Left lung (tissue), 10 donors: ENCODE data around the gene OASL. TPM values are rescaled to one million over a fixed set of nuclear protein-coding genes. Genes with fewer than 3 reads are reported as not detected.
"Not testable (repeated sequence)": the region's sequence is repeated elsewhere in the genome, so short reads cannot be mapped to it uniquely, and the experiment has no call there.

Experiments
- ATAC-seq: fragments of 200-7000 bp; cut with Tn5 transposase; one replicate; pipeline ENCODE4 v1.9.1; 2020; ENCODE audit warnings: moderate library complexity
- DNase-seq, 4 donors: peaks; one replicate each; pipeline ENCODE4 v3.0.0-alpha.2; 2013 to 2020
- H3K27ac ChIP-seq, 2 donors: fragments of 200-600 bp; sonication (generic) in 1 of 2; one replicate each; pipeline versions ENCODE4 v1.5.0 to v1.8.0; 2020 to 2021
- H3K27me3 ChIP-seq, 2 donors: fragments of 200-600 bp; sonication (generic) in 1 of 2; one replicate each; pipeline versions ENCODE4 v1.5.0 to v1.8.0; 2020 to 2021
- H3K36me3 ChIP-seq, 2 donors: fragments of 200-600 bp; sonication (generic) in 1 of 2; one replicate each; pipeline versions ENCODE4 v1.5.0 to v1.8.0; 2020 to 2021
- H3K4me1 ChIP-seq, 2 donors: fragments of 200-600 bp; one replicate each; pipeline ENCODE4 v1.8.0; 2021
- H3K4me3 ChIP-seq, 2 donors: fragments of 200-600 bp; sonication (generic) in 1 of 2; one replicate each; pipeline versions ENCODE4 v1.5.0 to v1.8.0; 2020 to 2021; ENCODE audit warnings: mild to moderate bottlenecking in 1 of 2
- H3K9me3 ChIP-seq, 2 donors: fragments of 200-600 bp; sonication (generic) in 1 of 2; one replicate each; pipeline versions ENCODE4 v1.5.0 to v1.8.0; 2020 to 2021
- intact Hi-C, 2 donors: fragments of 100-400 bp; cut with DNase I; formaldehyde crosslinking; loops; one replicate each; pipeline versions ENCODE4 v1.11.2 to v1.14.2; 2022
- polyA plus RNA-seq, 6 donors: library from polyadenylated mRNA; unstranded; fragments of 120-200 nt; gene quantifications; one replicate each; pipeline ENCODE4 v1.2.1, GENCODE V29; 2013; ENCODE audit not compliant: insufficient read length in 6 of 6
- total RNA-seq, 2 donors: library from RNA; stranded (reverse); fragmentation: NEBNext Ultra II Directional; extraction: Animal tissue kit (Norgen Biotek cat#: 25700); gene quantifications; one replicate each; pipeline ENCODE4 v1.2.1, GENCODE V29; 2021
- TF ChIP-seq, protein P1 (sequence below), 2 donors: fragments of 200-600 bp; sonication (generic) in 1 of 2; IDR thresholded peaks; one replicate each; pipeline versions ENCODE4 v1.5.0 to v1.8.0; 2021; ENCODE audit warnings: antibody characterized with exemption in 2 of 2
- donor health status: DM: no; HTN: yes; CAD: no.
- donor health status: DM: no; HTN: no; CAD: no.

Gene OASL
- total and polyA plus RNA-seq, 8 donors, result 0.06 to 11.9 (median 0.32) TPM; not detected in 1

DNA sequence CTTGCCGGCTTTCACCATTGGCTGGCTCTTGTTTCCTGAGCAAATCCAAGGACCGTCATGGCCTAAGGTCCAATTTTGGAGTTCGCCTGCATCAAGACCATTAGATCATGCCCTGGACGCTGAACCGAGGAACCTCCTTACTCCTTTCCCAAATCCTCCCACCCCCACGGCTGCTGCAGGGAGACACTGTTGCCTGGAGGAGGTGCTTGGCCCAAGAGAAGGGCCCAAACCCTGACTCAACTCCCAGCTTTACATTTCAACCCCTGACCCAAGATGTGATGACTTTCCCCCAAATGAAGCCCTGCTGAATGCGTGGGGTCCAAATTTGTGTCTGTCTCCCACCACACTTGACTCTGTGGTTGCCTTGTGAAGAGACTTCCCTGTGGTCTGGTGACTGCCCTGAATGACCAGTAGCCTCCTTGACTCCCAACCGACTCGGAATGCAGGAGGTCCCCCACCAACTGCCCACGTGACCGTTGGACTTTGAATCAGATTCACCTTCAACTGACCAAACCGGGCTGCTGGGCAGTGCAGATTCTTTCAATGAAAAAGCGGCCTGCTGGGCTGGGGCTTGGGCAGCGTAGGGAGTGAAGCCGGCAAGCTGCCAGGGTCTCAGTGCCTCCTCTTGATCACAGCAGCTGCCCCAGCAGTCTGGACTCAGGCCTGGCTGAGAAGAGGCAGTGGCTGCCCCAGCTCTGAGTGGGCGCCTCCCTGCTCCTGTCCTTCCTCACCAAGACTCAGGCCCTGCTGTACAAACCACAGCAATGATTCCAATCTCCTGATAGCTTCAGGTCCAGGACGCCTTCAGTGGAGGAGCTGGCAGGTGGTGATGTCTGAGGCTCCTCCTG is 46.7 kb upstream of the OASL start:
- Histone ChIP-seq H3K4me1 (peaks cover 0 to 9% of the 10 kb centered on the region in 2 donors), H3K27ac (no peak overlapping the region), H3K4me3 (no peak overlapping the region), H3K36me3 (no peaks in the 10 kb centered on the region), H3K9me3 (no peaks in the 10 kb centered on the region), H3K27me3 (no peaks in the 10 kb centered on the region)
- intact Hi-C loops, result no loop called here
- no peak for ATAC-seq
- DNase-seq, result no peak
- TF ChIP-seq, protein P1, sequence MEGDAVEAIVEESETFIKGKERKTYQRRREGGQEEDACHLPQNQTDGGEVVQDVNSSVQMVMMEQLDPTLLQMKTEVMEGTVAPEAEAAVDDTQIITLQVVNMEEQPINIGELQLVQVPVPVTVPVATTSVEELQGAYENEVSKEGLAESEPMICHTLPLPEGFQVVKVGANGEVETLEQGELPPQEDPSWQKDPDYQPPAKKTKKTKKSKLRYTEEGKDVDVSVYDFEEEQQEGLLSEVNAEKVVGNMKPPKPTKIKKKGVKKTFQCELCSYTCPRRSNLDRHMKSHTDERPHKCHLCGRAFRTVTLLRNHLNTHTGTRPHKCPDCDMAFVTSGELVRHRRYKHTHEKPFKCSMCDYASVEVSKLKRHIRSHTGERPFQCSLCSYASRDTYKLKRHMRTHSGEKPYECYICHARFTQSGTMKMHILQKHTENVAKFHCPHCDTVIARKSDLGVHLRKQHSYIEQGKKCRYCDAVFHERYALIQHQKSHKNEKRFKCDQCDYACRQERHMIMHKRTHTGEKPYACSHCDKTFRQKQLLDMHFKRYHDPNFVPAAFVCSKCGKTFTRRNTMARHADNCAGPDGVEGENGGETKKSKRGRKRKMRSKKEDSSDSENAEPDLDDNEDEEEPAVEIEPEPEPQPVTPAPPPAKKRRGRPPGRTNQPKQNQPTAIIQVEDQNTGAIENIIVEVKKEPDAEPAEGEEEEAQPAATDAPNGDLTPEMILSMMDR (IDR thresholded peaks at IDR 0.05), result no peak

DNA sequence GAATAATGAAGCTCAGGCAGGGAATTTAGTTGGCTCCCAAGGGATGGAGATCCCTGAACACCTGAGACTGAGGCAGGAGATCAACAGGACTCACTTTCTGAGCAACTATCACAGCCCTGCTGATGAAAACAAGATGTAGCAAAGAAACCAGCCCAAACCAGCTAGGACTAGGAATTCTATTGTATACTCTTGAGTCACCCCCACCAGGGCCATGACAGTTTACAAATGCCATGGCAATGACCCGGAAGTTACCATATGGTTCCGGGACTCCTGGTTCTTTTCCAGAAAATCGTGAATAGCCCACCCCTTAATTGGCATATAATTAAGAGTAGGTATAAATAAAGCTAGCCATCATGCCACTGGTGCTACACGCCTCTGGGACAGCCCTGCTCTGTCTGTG is 46.0 kb upstream of the OASL start:
- H3K27me3 ChIP-seq, result no peaks in the 10 kb centered on the region
- no peaks in the 10 kb centered on the region for H3K9me3 ChIP-seq
- no peak overlapping the region for H3K27ac ChIP-seq
- peaks cover 0 to 9% of the 10 kb centered on the region in 2 donors for H3K4me1 ChIP-seq
- intact Hi-C loops, result no loop called here
- H3K4me3 ChIP-seq, result no peak overlapping the region
- TF ChIP-seq, protein P1 (IDR thresholded peaks at IDR 0.05), result no peak
- no peak for DNase-seq
- no peak for ATAC-seq
- H3K36me3 ChIP-seq, result no peaks in the 10 kb centered on the region

DNA sequence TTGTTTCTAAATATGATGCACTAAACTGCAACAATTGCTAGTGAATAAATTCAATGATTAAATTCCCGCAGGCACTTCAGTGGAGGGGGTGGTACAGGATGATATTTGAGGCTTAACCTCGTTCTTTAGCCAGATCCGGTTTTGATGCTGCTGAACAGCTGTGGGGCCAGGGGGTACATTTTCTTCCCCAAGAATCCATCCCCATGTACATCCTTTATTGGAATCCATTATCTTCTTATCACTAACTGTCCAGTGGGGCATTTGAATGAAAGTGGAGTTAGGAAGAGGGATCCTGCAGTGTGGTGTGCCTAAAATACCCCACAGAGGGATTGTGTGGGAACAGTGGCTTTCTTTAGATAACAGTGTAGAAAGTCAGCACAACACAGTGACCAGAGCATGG is 45.2 kb upstream of the OASL start:
- ATAC-seq (no peak), DNase-seq (no peak)
- no peak overlapping the region for H3K4me3 ChIP-seq
- peaks cover 0 to 9% of the 10 kb centered on the region in 2 donors for H3K4me1 ChIP-seq
- TF ChIP-seq, protein P1 (IDR thresholded peaks at IDR 0.05), result no peak
- no peaks in the 10 kb centered on the region for H3K9me3 ChIP-seq
- intact Hi-C loops, result no loop called here
- H3K36me3 ChIP-seq, result no peaks in the 10 kb centered on the region
- no peak overlapping the region for H3K27ac ChIP-seq
- no peaks in the 10 kb centered on the region for H3K27me3 ChIP-seq

DNA sequence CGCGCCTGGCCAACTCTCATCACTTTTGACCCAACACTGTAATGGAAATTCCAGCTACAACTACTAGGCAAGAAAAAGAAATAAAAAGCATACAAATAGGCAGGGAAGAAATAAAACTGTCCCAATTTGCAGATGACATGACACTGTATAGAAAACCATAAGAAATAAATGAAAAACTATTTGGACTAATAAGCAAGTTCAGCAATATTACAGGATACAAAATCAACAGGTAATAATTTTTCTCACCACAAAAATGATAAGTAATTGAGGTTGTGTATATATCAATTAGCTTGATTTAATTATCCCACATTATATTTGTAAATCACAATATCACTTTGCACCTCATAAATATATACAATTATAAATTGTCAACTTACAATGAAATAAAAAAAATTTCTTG is 41.9 kb upstream of the OASL start:
- H3K4me1 ChIP-seq, result no peaks in the 10 kb centered on the region
- no peaks in the 10 kb centered on the region for H3K36me3 ChIP-seq
- no peak for ATAC-seq
- H3K27me3 ChIP-seq, result no peaks in the 10 kb centered on the region
- H3K27ac ChIP-seq, result no peak overlapping the region
- H3K9me3 ChIP-seq, result no peaks in the 10 kb centered on the region
- DNase-seq, result no peak
- intact Hi-C loops, result no loop called here
- TF ChIP-seq, protein P1 (IDR thresholded peaks at IDR 0.05), result no peak
- H3K4me3 ChIP-seq, result no peak overlapping the region

DNA sequence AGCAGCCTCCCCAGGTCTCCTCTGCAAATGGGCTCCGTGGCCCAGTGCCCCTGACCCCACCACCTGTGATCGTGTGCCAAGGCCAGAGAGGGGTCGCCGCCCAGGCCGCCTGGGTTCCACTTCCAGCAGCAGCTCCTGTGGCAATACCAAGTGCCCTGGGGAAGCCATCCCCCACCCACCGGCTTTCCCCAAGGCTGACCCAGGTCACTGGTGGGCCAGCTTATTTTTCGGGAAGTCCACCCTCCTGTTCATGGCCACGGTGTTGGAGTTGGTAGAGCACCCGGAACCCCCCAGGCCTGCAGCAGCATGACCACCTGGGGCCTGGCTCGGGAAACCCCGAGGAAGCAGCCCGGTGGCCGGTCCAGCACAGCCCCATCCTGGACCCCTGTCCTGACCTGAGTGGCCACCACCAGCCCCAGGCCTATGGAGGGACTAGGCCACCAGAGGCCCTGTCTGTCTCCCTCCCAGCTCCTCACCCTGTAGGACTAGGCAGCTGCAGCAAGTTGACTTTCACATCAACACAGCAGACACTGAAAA is 40.8 kb upstream of the OASL start:
- TF ChIP-seq, protein P1 (IDR thresholded peaks at IDR 0.05), result no peak
- H3K36me3 ChIP-seq, result no peaks in the 10 kb centered on the region
- H3K9me3 ChIP-seq, result peaks cover 0 to 2% of the 10 kb centered on the region in 2 donors
- DNase-seq (no peak), ATAC-seq (no peak)
- H3K4me1 ChIP-seq, result no peaks in the 10 kb centered on the region
- H3K4me3 ChIP-seq, result no peak overlapping the region
- no peak overlapping the region for H3K27ac ChIP-seq
- no peaks in the 10 kb centered on the region for H3K27me3 ChIP-seq
- intact Hi-C loops, result no loop called here

DNA sequence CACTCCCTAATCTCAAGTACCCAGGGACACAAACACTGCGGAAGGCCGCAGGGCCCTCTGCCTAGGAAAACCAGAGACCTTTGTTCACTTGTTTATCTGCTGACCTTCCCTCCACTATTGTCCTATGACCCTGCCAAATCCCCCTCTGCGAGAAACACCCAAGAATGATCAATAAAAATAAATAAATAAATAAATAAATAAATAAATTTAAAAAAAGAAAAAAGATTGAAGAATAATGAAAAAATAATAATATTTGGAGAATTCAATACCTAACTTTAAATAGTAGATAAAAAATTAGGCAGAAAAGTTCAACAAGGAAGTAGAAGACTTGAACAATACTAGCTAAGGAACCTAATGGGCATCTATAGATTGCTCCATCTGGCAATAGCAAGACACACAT is 38.4 kb upstream of the OASL start:
- H3K4me3 ChIP-seq, DNase-seq, intact Hi-C loops, H3K27me3 ChIP-seq, ATAC-seq, H3K4me1 ChIP-seq, H3K27ac ChIP-seq, H3K9me3 ChIP-seq, H3K36me3 ChIP-seq: not testable (repeated sequence)

DNA sequence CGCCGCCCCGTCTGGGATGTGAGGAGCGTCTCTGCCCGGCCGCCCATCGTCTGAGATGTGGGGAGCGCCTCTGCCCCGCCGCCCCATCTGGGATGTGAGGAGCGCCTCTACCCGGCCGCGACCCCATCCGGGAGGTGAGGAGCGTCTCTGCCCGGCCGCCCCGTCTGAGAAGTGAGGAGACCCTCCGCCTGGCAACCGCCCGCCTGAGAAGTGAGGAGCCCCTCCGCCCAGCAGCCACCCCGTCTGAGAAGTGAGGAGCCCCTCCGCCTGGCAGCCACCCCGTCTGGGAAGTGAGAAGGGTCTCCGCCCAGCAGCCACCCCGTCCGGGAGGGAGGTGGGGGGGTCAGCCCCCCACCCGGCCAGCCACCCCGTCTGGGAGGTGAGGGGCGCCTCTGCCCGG is 36.9 kb upstream of the OASL start:
- H3K36me3 ChIP-seq, H3K4me3 ChIP-seq, H3K27ac ChIP-seq, DNase-seq, H3K4me1 ChIP-seq, H3K27me3 ChIP-seq, ATAC-seq, intact Hi-C loops: not testable (repeated sequence)
- peaks cover 0 to 15% of the 10 kb centered on the region in 2 donors for H3K9me3 ChIP-seq
